GM19455 (cell line): ENCODE results near the gene LBHD1.
"Not testable (repeated sequence)": the region's sequence is repeated elsewhere in the genome, so short reads cannot be mapped to it uniquely, and the experiment has no call there.

Source experiments
- ATAC-seq: cut with Tn5 transposase; IDR thresholded peaks from one replicate; pipeline ENCODE4 v1.9.1; 2021; ENCODE audit not compliant: unreplicated experiment

Gene LBHD1

DNA sequence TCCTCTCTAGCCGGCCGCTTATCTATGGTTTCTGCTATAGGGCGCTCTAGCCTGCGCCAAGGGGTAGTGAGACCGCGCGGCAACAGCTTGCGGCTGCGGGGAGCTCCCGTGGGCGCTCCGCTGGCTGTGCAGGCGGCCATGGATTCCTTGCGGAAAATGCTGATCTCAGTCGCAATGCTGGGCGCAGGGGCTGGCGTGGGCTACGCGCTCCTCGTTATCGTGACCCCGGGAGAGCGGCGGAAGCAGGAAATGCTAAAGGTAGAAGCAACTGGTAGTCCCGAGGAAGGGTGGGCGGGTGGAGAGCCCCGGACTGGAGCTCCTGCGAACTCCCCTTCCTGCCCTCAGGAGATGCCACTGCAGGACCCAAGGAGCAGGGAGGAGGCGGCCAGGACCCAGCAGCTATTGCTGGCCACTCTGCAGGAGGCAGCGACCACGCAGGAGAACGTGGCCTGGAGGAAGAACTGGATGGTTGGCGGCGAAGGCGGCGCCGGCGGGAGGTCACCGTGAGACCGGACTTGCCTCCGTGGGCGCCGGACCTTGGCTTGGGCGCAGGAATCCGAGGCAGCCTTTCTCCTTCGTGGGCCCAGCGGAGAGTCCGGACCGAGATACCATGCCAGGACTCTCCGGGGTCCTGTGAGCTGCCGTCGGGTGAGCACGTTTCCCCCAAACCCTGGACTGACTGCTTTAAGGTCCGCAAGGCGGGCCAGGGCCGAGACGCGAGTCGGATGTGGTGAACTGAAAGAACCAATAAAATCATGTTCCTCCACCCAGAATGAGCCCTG lies at the start of gene LBHD1, which contains the start of gene UQCC3:
TSS of gene LBHD1 (minus strand) at position 660 of the 782 bp plus-strand sequence. CDS start 2,236 bp downstream, outside the sequence.
TSS of gene UQCC3 (plus strand) at position 66 of the 782 bp plus-strand sequence. CDS start at position 139, 73 bp downstream.
- ATAC-seq, result peak; percentile 60

DNA sequence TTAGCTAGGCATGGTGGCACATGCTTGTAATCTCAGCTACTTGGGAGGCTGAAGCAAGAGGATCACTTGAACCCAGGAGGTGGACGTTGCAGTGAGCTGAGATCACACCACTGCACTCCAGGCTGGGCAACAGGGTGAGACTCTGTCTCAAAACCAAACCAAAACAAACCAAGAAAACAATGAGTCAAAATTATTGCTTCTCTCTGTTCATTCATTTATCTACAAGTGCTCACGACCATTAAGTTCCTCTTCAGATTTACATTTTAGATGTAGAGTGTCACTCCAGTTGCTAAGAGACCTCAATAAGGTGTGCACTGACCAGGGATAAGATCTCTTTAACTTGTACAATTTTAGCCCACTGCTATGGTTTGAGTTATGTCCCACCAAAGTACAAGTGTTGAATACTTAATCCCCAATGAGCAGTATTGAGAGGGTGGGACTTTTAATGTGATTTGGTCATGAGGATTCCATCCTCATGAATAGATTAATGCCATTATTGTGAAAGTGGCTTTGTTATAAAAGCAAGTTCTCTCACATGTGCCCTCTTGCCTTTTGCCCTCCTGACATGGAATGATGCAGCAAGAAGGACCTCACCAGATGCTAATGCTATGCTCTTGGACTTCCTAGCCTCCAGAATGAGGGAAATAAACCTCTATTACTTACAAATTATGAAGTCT lies 47.4 kb upstream of the LBHD1 start:
- no peak for ATAC-seq

DNA sequence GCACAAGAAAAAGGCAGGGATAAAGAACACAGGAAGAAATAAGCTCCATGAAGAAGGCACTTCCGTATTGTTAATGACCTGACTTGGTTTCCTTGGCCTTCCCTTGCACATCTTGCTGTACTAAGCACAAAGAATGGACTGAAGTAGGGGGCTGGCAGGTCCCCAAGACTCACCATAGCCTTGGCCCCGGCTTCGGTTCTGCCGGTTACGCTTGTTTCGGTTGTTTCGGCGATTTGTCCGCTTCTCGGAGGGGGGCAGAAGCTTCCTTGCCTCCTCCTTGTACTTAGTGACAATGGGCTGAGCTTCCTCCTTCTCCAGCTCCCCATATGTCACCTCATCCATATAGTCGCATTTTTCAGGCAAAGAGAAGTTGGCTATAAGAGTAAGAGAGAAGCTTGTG lies 44.7 kb upstream of the LBHD1 start:
- ATAC-seq, result no peak

DNA sequence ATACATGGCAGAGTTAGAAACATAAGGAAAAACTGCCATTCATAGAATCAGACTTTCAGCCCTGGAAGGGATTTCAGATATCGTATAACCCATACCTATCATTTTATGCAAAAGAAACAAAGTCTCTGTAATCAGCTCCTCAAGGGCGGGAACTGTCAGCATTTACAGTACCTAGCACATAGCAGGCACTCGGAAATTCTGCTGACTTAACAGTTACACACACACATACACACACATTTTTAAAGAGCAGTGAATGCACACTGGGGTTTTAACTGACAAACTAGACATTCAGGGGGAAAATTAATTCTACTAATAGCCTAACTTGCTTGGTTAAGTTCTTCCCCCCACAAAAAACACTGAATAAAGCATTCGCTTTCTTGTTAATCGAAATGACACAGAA lies 44.1 kb upstream of the LBHD1 start:
- no peak for ATAC-seq

- no peak for ATAC-seq
Measured at GRCh38 chr11:62715150-62716130, 43.4 kb upstream of the LBHD1 start.

DNA sequence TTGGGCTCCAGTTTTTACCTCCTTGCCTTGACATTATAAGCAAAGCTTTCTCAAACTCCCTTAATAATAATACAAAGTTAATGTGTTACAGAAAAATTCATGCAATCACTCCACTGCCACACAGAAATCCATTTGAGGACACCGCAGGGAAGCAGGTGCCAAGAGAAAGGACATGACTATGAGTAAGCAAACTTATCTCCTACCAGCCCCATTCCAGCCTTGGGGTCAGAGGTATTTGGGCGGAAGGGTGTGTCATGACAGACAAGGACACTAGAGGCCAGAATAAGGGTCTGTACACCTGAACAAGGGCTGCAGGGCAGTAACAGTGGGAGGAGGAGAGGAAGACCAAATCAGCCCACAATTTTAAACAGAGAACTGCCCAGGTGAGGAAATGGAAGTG lies 41.3 kb upstream of the LBHD1 start:
- ATAC-seq, result no peak

GRCh38 chr11:62712861-62713260 lies 40.8 kb upstream of the LBHD1 start:
- ATAC-seq, result no peak

DNA sequence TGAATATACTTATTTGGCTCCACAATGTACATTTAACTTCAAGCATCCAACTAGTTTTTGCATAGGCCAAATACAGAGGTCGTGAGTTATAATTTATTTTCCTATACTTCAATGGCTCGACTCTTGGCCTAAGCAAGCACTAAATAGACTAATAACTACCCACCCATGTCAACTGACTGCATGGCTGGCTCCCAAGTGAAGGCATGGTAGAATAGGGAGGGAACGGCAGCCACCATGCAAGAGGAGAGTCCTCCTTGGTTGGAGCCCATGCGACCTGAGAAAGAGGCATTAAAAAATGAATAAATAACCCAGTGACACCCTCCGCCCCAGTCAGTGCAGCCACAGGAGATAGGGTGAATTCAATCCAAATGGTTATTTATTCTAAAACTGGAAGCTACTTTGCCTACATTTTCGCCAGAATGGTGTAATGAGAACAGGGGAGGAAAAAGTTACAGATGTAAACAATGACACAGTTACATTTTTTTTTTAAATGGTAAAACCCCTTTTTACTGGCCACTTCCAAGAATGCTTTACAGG lies 40.3 kb upstream of the LBHD1 start:
- ATAC-seq, result no peak

DNA sequence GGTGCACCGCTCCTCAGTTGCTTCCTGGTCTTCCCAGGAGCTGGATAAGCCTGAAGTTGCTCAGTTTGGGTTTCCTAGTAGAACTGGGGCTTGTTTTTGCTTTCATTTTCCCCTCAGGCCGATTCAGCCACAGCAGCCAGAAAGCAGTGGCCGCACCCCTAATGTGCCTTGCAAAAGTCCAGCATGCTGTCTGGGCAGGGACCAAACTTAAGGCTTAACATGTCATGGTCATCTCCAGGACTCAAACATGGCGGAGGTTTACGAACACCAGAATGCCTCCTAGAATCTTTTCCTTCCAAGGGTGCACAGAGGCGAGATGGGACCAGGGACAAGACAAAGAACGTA lies 37.9 kb upstream of the LBHD1 start:
- peak; percentile 9 for ATAC-seq

DNA sequence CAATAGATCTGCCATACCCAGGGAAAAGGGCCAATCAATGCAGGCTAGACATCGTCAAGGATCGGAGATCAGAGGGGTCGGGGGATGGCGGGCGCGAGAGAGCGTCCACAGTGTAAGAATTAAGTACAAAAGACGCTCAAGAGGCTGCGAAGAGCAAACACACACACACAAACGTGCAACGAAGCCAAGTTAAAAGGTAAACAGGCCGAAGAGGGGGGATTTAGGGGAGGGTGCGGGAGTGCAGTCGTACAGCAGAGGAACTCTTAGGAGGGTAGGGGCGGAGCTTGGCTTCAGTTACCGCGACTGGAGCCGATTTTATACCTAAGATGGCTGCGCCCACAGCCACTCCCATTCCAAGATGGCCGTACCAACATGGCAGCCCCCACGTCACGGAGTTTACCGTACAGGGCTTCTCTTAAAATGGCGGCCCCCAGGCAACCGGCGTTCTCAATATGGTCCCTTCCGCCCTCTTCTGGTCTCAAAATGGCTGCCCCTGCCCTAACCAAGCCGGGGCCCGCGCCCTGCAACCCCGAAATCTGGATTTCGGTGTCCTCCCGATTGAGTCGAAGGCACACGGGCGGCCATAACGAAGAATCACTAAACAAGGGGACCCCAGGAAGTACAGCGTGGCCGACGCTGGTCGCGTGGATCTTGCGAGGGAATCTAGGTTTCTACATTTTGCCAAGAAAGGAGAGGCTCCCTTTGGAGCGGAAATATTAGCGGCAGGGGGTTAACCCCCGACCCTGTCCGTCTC lies 37.4 kb upstream of the LBHD1 start:
- ATAC-seq, result peak; percentile 70

DNA sequence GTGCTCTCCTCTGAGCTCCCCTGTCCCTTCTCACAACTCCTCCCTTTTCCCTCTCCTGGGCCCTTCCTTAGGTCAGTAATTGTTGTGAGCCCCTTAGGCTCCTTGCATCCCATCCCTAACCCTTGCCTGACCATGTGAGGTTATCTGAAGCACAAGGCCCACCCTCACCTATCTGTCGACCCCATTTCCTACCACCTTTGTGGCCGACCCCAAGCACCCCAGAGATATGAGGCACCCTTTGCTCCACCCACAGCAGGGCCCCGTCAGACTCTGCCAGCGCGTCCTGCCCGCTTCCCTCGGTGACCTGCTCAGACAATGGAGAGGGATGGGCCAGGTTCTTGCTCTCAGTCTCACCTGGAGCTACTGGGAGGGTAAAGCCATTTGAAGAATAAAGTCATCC lies 36.7 kb upstream of the LBHD1 start:
- ATAC-seq, result no peak

DNA sequence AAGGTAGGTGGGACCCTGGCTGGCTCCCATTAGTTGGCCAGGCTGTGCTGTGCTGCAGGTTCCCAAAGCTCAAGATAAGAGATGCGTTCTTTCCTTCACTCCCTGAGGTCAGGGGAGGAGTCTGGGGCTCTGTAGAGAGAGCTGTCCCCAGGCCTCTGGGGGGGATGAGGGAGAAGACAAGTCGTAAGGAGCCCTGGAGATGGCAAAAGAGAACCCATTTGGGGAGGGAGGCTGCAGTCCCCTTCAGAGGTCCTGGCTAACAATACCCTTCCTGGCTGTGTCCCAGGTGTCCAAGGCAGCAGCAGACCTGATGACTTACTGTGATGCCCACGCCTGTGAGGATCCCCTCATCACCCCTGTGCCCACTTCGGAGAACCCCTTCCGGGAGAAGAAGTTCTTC lies 36.3 kb upstream of the LBHD1 start:
- no peak for ATAC-seq

GRCh38 chr11:62707277-62707861 lies 35.3 kb upstream of the LBHD1 start, which contains the start of the genes BSCL2 and GNG3:
BSCL2 (minus strand) TSS chr11:62707424; CDS start chr11:62707195, 229 bp downstream.
GNG3 (plus strand) TSS chr11:62707676; CDS start chr11:62708296, 620 bp downstream.
- ATAC-seq, result no peak

DNA sequence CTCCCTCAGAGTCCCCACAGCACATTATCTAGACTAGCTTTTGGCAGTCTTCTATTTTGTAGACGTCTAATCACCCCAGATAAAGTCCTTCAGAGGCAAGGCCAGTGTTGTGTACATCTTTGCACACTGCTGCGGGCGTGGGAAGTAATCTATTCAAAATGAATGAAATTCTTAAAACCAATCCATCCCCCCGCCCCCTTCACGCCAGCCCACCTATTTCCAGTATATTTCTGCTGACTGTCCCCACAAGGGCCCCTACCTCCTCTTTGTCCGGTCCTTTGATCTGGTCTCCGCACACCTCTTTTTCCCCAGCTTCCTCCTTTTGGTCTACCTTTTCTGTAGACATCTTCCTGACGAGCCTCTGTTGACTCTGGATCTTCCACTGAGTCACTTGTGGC lies 34.8 kb upstream of the LBHD1 start:
- no peak for ATAC-seq

GRCh38 chr11:62705880-62706849 lies 34.1 kb upstream of the LBHD1 start:
- peak; percentile 61 for ATAC-seq

DNA sequence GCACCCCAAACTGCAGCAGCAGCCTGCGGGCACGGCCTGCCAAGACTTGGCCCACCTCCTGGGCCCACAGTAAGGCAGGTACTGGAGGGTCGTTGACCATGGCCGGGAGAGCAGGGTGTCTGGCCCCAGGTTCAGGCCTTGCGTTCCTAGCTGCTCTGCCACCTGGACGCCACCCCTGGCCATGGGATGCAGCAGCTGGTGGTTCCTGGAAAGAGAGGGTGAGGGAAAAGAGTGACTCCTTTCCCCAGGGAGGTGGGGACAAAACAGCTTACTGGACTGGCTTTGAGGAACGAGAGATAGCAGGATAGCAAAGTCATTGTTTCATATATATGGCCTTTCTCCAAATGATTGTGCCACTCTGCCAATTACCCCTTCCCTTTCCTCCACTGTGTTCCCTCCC lies 33.3 kb upstream of the LBHD1 start:
- ATAC-seq, result no peak

DNA sequence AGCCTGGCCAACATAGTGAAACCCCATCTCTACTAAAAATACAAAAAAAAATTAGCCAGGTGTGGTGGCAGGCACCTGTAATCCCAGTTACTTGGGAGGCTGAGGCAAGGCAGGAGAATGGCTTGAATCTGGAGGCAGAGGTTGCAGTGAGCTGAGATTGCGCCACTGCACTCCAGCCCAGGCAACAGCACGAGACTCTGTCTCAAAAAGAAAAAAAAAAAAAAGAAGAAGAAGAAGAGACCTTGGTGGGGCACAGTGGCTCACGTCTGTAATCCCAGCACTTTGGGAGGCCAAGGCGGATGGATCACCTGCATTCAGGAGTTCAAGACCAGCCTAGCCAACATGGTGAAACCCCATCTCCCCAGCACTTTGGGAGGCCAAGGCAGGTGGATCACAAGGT lies 31.9 kb upstream of the LBHD1 start:
- ATAC-seq, result not testable (repeated sequence)

- ATAC-seq, result no peak
Measured at GRCh38 chr11:62702246-62702645, 30.2 kb upstream of the LBHD1 start.
